Activated effector memory CD4-positive, alpha-beta T cell treated with anti-CD3 and anti-CD28 coated beads, Interleukin-2, amount 50 U/mL, for 16 hours (primary cell): Measurements from ENCODE around the gene KCNN3.

Source experiments
- DNase-seq: peaks from one replicate; pipeline ENCODE4 v3.0.0-alpha.2; 2020

The KCNN3 gene

DNA sequence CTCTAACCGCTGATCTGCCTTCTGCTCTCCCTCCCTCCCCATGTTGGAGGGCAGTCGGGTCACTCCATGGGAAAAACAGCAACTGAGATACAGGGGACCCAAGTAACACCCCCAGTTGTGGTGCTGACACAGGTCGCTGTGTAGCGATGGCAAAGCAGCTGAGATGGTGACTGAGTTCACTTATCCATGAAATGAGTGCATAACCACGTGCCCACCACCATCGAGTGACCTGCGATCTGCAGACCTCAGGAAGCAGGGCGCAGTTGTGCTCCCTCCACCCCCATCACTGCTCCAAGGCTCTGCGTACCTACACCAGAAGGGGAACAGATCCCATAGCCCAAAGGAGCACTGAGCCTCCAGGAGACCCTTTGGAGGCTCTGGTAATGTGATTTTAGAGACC lies 31.1 kb downstream of the KCNN3 start:
- DNase-seq: no peak

DNA sequence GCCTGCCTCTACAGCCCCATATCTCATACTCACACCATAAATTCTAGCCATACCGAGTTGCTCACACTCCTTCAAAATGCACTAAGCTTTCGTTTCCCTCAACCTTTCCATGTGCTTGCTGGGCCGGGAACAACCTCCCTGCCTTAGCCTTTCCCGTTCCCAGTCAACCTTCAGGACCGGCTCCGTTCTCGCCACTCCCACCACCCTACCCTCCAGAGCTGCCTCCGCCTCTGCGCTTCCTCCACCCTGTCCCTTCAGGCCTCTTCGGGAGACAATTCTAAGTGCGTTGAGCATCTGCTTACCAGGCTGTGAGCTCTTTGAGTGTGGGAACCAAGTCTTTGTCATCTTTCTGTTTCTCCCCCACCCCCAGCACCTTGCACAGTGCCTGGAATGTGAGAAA lies 31.6 kb downstream of the KCNN3 start:
- DNase-seq: no peak

DNA sequence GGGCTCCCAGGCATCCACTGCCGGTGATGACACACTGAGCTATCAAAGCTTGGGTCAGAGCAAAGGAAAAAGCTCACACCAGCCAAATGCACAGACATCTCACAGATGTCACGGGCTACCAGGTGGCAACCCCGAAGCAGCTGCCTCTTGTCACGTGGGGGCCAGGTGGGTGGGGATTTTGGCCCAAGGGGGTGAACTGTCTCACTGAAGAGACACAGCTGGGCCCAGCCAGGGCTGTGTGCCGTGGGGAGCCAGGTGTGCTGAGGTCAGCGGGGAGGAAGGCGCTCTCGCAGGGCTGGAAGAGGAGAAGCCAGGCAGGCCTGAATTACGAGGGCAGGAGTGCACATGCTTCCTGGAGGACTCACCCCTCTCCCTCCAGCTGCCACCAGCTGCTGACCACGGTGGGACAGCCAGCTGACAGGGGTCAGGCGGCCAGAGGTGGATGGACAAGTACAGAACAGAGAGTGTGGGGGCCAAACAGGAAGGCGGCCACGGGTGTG lies 32.4 kb downstream of the KCNN3 start:
- DNase-seq: no peak

DNA sequence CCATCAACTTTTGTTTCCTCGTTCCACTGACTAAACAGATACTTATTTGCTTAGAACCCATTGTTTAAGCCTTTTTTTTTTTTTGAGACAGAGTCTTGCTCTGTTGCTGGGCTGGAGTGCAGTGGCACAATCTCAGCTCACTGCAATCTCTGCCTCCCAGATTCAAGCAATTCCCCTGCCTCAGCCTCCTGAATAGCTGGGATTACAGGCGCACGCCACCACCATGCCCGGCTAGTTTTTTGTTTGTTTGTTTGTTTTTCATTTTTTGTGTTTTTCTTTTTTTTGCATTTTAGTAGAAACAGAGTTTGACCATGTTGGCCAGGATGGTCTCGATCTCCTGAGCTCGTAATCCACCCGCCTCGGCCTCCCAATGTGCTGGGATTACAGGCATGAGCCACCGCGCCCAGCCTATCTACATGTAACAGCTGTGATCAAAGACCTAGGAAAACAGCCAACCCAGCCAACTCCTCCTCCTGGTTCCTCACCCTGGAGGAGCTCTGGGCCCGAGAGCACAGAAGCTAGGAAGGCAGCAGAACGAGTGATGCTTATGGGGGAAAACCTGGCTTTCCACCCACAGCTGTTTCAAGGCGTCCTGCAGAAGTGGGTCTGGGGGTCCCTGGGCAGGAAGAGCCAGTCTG lies 32.9 kb downstream of the KCNN3 start:
- DNase-seq: no peak

DNA sequence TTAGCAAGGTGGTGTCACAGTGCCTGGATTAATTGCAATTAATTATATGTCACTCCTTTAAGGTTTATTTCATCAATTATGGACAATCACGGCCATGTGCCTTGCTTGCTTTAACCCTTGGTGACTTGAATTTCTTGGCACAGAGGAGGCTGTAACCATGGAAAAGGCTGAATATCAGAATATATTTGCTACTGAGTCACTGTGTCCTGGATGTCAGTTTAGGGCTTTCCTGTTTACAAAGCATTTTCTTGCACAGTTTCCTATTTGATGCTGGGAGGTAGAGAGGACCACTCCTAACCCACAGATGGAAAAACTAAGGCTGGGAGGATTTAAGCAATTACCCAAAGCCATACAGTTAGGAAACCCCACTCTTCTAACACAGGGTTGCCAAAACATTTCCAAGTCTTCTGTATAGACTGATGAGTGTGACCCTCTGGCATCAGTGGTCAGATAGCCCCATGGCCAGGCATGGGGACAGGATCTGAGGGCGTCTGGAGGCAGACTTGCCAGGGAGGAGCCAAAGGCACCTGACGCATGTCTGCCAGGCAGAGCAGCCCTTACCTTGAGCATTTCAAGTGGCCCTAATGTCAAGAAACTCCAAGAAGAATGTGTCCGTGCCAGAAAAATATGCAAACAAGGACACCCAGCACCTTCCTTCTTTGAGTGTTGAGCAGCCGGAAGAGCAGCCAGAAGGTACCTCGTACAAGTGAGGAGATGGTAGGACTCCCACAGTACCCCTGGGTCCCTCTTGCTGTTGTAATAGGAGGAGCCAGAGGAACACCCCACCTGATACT lies 34.4 kb downstream of the KCNN3 start:
- DNase-seq: no peak

DNA sequence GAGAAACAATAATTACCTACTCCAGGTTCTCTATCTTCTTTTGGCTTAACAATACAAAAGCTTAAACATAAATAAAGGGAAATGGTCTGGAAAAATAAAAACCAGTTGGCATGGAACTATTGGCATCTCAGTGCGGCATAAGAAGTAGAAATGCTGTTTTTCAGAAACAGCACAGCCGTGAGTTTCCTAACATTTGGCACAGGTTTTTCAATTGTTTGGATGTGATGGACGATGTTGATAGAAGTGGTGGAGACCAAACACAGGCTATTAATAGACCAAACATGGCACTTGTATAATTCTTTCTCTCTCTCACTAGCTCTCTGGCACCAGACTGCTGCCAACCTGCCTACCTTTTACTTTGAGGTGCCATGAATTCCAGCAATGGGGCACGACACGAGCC lies 36.2 kb downstream of the KCNN3 start:
- no peak for DNase-seq

DNA sequence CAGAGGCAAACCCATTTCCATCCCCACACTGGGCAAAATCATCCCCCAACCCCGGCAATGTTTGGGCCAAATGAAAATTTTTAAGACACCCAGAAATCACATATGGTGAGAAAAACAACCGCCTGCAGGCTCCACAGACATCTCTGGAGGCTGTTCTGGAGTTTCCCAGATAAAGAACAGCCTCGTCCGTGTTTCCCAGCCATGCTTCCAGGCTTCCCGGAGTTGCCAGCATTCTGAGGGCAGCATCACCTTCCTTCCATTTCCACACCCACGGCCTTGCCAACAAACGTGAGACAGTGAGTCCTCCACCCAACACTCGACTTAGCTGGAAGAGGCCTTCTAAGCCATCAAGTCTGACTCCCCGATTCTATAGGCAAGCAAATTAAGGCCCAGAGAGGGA lies 36.9 kb downstream of the KCNN3 start:
- no peak for DNase-seq

DNA sequence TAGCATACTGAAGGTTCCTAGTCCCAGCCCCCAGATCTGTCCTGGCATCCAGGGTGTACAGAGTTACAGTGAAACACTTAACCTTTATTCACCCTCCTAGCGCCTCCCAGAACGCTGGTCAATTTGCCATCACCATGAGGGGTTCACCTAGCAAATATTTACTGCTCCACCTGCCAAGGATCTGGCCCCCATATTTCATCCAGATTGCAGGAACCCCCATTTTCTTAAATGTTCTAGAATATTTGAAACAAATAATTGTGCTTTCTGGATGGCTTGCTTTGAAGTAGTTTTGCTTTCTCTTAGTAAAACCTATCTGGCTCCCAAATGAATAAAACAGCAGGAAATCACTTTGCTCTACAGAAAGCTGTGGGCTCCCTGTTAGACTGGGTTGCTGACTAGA lies 37.7 kb downstream of the KCNN3 start:
- no peak for DNase-seq

DNA sequence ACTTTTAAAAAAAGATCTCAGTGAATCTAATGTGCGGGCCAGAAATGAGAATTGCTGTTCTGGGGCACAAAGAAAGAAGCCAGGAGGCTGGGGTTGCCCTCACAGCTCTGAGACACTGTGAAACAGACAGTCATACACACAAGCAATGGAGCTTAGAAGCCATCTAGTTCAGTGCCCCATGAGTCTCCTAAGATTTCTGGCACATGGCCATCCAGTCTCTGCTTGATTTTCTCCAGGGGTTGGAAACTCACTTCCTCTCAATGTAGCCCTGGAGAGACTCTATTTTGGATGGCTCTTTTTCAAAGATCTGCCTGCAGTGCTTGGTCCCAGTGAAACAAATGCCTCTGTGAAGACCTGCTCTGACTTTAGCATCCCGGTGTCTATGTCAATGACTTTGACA lies 38.6 kb downstream of the KCNN3 start:
- no peak for DNase-seq

DNA sequence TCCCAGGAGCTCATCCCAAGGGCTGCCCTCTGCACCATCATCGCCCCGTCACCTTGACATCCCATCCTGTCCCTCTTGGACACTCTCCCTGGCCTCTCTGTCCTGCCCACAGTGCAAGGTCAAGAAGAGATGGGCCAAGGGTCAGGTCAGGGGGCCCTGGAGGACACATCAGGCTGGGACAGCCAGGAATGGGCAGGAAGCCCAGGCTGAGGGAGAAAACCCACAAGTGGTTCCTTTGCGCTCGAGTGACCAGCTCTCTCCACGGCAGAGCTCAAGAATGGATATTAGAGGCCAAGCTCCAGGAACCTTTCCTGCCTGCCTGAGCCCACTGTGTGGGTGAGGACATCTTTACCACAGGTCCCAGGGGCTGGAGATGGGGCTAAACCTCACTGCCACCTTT lies 41.0 kb downstream of the KCNN3 start:
- DNase-seq: no peak

DNA sequence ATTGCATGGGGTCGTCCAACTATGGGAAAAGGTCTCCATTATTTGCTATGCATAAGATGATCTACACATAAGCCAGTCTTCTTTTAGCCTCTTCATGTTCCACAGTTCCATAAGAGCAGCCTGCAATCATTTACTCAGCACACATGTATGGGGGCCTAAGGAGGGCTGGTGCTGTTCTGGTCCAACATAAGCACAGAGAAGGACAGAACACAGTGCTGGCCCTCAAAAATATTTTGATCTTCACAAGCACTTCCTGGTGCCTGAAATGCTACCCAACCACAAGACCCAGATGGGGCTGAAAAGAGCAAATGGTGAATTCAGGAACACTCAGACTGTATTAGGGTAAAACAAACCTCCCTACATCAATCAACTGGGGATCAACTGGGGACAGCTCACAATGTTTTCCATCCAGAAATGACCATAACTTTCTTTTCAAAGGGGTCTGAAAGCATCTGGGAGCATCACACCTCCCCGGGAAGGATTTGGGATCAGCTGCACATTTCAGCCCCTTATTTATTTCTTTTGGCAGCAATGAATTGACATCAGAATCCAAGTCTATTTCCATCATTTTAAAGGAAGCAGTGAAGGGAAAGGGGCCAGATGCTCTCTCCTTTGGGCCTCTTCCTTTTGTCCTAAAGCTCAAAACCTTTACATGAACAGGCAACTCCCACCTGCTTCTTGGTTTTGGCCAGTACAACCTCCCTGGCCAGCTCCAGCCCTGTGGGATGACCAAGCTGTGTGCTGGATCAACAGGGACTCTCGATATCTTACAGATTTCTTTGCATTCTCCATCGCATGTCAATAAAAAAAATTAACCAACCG lies 45.7 kb downstream of the KCNN3 start:
- DNase-seq: no peak

DNA sequence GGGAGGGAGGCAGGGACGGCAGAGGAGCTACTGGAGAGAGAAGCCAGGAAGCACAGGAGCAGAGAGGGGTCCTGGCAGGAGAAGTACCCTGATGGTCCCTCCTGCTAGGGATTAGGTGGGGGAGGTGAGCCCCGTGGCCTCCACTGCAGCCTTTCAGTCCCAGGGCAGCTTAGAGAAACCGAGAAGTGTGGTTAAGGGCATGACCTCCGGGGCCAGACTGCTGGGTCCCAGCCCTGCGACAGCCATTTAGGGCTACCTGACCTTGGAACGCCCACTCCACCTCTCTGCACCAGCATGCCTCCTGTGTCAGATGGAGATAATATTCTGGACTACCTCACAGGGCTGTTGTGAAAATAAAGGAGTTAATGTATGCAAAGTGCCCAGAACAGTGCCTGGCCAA lies 47.4 kb downstream of the KCNN3 start:
- no peak for DNase-seq

DNA sequence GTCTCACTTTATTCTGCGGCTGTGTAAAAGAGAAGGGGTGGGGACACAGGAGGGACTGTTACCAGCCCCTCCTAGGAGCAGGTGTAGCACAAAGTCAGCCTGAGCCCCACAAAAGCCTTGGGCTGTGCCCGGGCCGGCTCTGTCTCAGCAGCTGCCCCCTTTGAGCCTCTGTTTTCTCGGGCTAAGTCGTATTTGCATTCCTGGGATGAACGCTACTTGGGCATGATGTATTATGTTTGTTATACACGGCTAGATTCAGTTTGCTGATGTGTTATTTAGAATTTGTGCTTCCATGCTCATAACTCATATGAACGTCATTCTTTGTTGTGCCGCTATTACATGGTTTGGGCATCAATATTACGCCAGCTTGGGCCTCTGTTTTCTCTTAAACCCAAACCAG lies 47.8 kb downstream of the KCNN3 start:
- DNase-seq: no peak

DNA sequence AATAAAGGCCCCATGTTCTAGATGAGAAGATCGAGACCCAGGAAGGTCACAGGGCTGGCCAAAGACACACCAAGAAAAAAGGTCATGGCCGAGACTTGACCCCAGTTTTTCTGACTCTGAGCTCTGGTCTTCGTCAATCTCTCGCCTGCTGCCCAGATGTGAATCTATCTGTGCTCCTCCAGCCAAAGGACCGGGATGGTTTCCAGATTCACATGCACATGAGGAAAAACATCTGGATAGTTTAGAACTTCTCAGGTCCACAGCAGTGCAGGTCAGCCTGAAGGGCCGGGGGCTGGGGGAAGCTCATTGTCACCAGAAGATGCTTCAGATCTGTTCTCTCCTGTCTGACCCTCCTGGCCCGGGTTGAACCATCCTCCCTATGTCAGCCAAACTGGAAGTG lies 49.0 kb downstream of the KCNN3 start:
- DNase-seq: no peak

DNA sequence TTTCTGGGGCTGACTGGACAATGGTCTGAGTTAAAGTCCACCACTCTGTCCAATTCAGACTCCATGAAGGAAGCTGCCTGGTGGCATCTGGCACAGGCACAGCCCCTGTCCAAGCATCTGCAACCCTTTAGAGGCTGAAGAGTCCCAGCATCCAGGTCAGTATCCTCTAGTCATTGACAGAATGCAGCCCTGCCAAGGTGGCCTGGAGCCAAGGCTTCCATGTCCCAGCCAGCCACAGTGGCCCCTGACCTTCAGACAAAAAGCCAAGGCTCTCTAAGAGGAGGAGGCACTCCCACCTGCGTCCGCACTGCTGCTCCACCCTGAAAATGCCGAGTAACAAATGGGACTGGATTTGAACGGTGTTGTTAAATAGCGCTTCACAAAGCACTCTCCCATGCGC lies 49.4 kb downstream of the KCNN3 start:
- no peak for DNase-seq

DNA sequence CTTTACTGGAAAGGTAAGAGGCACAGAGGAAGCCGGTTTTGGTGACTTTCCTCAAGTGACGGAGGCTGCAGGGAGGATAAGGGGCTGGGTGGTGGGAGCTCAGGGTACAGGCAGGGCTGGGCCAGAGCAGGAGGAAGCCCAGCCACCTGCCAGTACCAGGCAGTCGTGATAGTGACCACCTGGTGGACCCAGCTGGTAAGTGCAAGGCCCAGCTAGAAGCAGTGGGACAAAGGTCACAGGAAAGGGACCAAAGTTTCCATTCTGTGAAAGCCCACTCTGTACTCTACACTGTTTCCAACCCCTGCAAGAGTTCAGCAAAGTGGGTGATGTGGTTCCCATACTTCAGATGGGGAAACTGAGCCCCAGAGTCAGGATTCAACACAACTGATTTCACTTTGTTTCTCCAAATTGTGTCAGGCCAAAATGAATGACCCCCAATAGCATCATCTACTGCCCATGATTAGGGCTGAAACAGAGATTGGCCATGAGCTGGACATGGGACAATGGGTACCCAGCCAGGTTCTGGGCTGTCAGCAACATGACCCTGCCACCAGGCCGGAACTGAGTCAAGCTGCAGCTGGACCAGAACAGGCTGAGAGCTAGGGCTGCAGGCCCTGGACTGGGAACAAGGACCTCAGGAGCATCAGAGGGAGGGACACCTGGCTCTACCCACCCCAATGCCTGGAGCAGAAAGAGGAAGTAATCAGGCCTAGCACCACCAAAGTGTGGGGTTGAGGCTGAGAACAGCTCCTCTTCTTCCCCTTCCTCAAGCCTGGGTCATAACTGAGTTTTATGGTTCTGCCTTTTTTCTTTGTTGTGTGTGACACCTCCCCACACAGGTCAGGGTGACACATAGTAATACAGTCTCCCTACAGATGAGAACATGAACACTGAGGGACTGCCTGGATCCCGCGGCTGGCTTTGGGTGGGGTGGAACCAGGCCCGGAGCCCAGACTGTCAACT lies 50.2 kb downstream of the KCNN3 start:
- no peak for DNase-seq

DNA sequence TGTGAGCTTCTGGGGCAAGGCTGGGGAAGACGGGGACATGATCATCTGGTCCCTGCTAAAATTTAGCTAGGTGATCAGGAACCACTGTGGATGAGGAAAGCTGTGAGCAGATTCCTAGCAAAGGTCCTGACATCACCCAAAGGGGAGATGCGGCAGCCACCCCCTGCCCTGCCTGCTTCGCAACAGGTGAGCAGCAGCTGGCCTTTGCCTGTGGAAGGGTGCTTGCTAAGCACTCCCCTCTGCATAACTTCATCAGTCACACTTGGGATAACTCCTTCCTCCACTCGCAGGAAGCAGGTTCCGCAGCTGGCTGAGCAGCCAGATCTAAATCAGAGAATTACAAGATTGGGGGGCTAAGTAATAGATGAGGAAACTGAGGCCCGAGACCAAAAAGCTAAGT lies 51.2 kb downstream of the KCNN3 start:
- no peak for DNase-seq

DNA sequence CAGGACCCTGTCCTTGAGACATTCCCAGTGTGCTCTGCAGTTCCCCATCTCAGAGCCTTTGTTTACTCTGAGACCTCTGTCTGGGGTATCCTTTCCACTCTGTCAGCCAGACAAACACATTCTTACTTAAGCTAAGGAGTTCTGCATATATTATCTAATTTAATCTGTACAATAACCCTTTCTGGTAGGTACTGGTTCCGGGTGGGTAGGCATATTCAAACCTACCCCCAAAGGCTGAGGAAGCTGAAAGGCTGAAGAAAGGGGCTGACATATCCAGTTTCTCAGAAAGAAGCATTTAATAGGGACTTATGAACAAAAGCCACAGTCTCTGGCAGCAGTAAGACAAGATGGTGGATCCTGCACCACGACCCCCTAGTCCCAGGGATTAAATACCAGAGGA lies 53.1 kb downstream of the KCNN3 start:
- DNase-seq: no peak

DNA sequence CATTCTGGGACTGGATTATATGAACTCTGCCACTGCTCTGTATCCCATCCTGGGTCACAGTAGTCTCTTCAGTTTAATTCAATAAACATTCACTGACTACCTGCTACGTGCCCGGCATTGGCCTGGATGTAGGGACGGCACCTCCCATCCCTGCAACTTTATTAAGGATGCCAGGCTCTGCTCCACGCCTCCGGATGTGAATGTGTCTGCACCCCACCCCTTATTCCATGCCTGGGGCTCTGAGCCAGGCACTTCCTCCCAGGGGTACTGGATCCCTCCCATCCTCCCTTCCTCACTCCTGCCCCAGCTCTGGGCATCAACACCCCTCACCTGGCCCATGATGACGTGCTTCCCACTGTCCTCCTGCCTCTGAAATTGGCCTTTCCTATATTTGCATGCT lies 53.7 kb downstream of the KCNN3 start:
- DNase-seq: no peak

DNA sequence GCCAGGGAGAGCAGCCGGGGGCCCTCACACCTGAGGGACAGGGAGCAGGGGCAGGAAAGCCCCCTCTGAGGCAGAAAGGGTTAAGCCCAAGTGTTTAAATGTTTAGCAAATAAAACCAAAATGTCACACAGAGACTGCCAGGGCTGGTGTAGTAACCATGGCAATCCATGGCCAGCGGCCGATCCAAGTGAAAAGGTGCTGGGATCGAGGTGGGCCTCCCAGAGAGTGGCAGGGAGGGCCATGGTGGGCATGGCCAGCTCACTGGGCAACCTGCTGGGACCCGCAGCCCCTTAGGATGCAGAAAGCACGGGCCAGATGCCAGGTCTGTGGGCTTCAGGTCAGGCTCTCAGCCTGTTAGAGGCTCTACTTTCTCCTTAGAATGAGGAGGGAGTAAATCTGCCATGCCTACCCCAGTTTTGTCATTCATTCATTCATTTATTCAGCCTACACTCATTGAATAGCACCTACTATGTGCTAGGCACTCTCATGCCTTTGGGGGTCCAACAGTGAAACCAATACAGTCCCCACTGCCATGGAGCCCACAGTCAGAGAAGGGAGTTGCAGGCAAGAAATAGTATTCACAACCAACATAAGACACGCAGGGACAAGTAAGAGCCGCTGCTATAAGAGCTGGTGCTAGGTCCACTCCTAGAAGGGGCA lies 56.1 kb downstream of the KCNN3 start:
- no peak for DNase-seq

DNA sequence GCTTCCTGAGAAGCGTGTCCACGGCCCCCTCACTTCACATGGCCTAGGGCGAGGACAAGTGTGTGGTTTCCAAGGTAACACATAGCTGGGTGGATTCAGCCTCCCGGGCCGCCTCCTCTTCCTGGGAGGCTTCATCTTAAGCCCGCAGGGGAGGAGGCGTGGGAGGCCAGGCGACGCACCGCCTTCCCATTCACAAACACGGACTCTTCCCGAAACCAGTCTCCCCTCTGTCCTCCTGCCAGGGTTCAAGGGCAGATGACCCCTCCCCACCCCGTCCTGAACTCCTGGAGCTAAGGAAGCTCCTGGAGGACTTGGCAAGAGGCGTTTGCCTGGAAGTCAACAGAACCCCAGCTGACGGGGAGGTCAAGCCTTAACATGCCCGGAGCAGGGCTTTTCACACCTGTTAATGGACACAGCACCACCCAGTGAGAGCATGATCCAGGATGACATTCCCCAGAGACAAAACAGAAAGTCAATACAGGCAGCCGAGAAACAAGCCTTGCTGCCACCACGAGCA lies 56.7 kb downstream of the KCNN3 start:
- DNase-seq: no peak

DNA sequence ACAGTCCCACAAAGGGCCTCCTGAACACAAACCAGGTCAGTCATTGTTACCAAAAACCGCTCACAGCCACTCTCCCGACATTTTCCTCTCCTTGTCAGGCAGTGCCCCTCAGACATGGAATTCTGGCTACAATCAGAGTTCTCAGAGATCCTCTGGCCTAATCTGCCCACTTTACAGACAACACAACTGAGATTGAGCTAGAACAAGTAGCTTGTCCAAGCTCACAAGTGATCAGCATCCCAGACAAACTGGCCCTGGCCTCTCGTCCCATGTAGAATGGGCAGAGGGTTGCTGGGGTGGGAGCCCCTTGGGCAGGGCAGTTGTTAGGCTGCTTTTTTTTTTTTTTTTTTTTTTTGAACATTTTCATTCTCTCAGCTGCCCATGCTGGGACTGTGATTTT lies 57.2 kb downstream of the KCNN3 start:
- no peak for DNase-seq
